ENCODE results near the gene DCTN3.

Gene DCTN3

DNA sequence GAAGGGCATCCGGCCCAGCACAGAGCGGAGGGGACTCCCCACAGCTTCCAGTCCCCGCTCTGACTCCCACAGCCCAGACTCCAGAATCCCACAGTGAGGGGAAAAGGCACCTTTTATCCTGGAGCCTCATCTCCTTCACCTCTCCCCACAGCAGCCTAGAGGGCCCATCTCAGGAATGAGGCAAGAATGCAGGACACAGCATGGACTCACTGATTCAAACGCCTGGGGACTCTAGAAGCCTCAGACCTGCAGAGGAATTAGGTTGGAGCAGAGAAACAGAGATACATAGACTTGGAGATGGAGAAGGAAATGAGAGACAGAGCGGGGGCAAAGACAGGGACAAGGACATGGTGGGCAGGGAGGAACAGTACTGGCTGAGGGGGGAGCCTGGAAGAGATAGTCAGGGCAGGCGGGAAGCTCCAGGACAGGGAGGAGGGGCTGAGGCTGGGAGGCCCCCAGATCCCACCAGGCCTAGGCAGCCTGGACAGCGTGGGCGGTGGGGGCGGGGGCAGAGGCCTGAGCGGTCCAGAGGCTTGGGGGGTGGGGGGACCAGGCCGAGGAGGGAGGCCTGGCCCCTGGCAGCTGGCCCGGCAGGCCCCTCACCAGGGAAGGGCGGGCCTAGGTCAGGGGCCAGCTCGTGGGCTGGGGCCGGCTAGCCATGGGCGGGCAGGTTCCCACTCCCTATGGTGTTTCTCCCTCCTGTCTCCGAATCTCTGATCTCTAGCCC is 46.5 kb downstream of the DCTN3 start:
- no peak for DNase-seq (ENCODE audit: low spot score)

DNA sequence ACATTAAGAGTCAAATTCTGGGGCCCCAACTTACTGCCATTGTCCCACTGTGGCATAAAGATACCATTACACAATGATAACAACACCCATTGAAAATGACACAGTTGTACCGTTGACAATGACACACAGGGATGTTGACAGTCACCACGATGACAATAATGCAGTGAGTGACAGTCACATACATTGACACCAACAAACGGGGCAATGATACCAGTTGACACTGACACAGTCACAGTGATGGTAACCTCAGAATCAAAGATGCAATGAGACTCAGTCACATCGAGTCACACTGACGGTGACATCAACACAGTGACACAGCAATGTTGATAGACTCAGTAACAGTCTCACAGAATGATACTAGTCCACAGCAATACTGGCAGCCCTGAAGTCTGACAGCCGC is 47.7 kb downstream of the DCTN3 start:
- no peak for DNase-seq (ENCODE audit: low spot score)

DNA sequence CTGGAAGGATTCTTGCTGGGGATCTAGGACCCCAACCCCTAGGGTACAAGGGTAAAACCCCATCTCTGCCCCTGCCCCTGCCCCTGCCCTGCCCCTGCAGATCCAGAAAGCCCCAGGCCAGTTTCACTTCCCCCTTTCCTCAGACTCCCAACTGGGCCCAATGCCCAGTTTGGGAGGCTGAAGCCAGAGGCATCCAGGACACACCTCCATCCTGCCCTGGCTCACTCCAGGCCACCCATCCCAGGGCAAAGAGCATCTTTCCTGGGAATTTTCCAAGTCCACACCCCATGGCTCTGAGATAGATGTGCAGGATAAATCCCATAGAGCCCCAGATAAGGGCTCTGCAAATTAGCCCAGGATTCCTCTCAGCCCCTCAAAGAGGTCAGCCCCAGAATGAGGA is 48.2 kb downstream of the DCTN3 start:
- no peak for DNase-seq (ENCODE audit: low spot score)

DNA sequence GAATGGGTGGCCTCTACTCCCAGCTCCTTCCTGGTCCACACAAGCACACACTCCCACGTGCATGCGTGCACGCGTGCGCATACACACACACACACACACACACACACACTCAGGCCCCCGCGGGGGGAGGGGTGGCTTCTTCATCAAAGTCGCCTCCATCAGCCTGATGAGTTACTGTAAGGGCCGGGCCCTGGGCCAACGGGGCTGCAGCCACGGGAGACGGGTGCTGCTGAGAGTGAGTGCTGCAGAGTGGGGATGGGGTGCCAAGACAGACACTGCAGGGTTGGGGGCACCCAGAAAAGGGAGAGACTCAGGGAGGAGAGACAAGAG is 48.8 kb downstream of the DCTN3 start:
- no peak for DNase-seq (ENCODE audit: low spot score)

DNA sequence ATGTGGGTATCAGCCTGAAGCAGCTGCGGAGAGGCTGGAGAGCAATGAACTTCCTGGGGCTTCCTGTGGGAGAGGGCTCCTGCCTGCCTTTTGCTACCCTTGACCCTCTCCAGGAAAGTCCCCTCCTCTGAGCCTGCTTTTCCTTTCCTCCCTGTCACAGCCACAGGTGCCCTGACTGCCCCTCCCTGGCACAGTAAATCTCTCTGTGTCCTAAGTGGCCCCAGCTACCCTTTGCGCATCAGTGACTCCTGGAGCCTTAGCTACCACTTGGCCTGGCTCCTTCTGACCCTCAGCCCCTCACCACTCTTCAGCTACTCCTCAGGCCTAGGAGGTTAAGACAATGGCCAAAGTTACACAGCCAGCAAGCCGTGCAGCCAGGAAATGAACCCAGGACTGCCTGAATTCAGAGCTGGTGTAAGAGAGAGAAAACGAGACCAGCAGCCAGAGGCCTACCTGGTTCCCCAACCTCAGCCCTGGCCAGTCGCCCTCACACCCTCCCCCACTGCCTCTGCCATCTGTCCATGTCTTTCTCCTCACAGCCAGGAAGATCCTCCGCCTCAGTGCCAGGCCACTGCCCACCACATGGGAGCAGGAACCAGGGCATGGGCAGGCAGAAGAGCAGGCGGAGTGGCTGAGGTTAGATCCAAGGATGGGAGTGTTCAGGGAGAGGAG is 49.4 kb downstream of the DCTN3 start:
- DNase-seq (ENCODE audit: low spot score), result no peak

DNA sequence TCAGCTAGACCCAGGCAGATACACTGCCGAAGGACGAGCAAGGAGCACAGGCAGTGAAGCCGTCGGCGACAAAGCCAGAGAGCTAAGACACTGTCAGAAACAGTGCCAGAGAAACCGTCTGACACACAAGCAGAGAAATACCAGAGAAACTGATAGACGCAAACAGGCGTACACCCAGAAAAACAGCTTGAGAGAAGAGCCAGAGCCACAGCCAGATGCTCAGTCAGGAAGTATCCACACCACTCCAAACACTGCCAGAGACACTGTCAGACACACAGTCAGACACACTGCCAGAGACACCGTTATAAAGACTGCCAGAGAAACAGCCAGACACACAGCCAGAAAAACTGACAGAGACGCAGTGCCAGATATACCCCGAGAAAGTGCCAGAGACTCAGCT is 49.9 kb downstream of the DCTN3 start:
- no peak for DNase-seq (ENCODE audit: low spot score)

DNA sequence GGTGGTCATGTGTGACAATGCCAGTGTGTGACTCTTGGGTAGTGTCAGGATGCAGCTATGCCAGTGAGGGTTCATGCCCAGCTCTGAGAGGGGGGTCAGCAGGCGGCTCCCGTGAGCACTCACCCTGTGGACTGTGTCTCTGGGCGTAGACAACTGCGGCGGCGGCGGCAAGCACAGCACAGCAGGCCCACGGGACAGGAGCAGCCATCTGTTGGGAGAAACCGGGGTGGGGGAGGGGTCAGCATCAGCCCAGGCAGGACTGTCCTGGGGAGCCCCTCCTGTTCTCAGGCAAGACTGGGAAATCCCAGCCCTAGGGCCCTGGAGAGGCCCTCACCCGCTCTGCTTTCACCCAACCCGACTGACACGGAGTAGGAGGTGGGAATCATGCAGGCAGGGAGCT is 51.5 kb downstream of the DCTN3 start:
- DNase-seq (ENCODE audit: low spot score), result no peak

DNA sequence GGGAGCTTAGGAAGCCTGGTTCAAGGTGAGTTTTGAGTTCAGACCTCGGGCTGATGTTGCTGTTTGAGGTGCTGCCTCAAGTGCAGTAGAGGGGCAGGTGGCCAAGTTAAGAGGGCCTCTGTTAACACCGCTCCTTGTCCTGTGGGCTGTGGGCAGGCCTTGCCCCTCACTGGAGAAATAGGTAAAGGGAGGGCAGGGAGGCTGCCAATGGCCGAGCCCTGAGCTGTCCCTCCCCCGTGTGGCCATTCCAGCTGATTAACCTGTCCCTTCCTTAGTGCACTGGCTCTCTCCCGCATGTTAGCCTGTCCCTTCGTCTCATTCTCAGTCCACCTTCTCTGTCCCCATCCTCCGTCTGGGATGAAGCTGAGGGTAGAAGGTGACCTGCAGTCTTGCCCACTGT is 52.2 kb downstream of the DCTN3 start:
- DNase-seq (ENCODE audit: low spot score), result no peak

DNA sequence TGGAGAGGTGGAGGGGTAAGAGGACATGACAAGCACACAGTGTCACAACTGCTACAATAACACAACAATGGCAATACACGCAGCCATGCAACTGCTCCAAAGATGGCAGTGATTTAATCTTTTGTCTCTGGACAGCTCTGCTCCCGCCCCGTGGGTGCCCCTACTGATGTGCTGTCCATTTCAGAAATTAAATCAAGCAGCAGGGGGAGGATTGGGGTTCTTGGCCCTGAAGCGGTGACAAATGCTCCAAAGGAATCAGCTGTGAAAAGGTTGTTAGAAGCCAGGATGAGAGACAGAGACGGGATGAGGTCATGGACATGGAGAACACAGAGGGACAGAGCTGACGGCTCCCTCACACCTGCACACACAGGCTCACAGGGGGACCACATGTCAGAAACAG is 53.3 kb downstream of the DCTN3 start:
- DNase-seq (ENCODE audit: low spot score), result no peak

DNA sequence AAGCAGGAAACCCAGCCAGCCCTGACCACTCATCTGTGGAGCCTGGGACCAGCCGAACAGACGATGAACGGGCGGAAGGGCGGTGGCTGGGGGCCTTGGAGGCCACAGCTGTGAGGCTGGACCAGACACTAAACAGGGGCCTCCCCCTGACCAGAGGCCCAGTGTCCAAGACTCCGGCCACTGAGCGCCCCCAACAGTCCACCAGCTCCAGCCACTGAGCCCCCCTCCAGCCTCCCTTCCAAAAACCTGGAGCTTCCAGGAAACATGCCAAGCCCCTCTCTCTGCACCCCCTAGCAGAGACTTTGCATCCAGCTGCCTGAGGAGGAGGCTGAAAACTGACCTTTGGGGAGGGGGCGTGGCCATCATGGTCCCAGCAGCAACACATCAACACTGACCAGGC is 54.0 kb downstream of the DCTN3 start:
- no peak for DNase-seq (ENCODE audit: low spot score)

DNA sequence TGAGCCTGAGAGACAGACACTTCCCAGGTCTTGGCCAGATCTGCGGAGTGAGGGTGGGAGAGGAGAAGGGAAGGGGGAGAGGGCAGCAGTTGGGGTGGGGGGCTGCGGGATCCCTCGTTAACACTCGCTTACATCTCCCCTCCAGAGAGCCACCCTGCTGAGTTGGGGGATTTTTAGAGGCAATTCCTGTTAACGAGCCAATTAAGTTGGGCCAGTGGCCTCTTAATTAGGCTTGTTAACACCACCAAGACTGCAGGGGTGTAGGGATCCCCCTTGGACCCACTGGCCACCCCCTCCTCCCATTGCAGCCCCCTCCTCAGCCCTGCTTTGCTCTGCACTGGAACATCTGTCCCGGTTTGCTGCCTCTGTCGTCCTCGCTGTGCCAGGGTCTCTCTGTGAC is 54.4 kb downstream of the DCTN3 start:
- DNase-seq (ENCODE audit: low spot score), result no peak

DNA sequence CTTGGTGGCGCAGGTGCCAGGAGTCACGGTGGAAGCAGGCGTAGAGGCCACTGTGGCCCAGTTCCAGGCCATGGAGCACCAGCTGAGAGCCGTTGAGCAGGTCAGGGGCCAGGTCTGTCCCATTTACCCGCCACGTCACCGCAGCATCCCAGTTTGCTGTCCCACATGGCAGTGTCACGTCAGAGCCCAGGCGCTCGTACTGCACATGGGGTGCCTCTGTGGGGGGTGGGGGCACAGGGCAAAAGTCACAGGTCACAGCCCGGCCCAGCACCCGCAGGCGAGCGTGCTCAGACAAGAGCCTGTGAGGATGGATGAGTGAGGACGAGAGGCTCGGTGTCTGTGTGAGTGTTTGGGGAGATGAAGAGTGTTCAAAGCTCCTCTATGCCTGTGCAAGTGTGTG is 55.7 kb downstream of the DCTN3 start:
- no peak for DNase-seq (ENCODE audit: low spot score)

Data from kidney tubule cell (primary cell).